H1 (cell line): ENCODE results near the gene TMEM135. TPM values are rescaled to one million over a fixed set of nuclear protein-coding genes. Genes with fewer than 3 reads are reported as not detected.

ENCODE experiments used
- CBX5 ChIP-seq: fragments of 300-800, 300-1000 bp; sonication (generic); IDR thresholded peaks from 2 replicates; pipeline ENCODE4 v1.7.1; 2016; ENCODE audit warnings: antibody characterized with exemption, low read length, low read depth
- CREB1 ChIP-seq: IDR thresholded peaks from 2 replicates; pipeline ENCODE4 v1.6.1; 2012; ENCODE audit warnings: inconsistent platforms
- KDM1A ChIP-seq: fragments of 200-600, 300-600 bp; sonication (generic); IDR thresholded peaks from 2 replicates; pipeline ENCODE4 v1.7.1; 2016; ENCODE audit warnings: mild to moderate bottlenecking, low read length, borderline replicate concordance
- TAF7 ChIP-seq: optimal IDR thresholded peaks from 2 replicates; pipeline ENCODE3; 2011; ENCODE audit warnings: low read depth, mild to moderate bottlenecking, inconsistent platforms, low read length, moderate library complexity, borderline replicate concordance
- YY1 ChIP-seq: IDR thresholded peaks from 2 replicates; pipeline ENCODE4 v1.6.1; 2011; ENCODE audit warnings: low read depth, mild to moderate bottlenecking, low read length
- polyA plus RNA-seq, 7 experiments: library from polyadenylated mRNA; depleted of rRNA in 3 of 7; stranded (reverse) in 5 of 7; unstranded in 2 of 7; fragments of >200 nt in 5 of 7; fragments of 200-250 nt in 2 of 7; gene quantifications; 1 replicate in 5 of 7; 2 replicates in 1 of 7; 4 replicates in 1 of 7; pipeline versions ENCODE4 v1.2.1 to v1.2.3, GENCODE V29; 2011 to 2013; ENCODE audit warnings: missing spikeins in 2 of 7, mixed read lengths in 2 of 7
- total RNA-seq: library from RNA; stranded (reverse); fragmentation: NEBNext Ultra II Directional; extraction: Animal tissue kit (Norgen Biotek cat#: 25700); gene quantifications from 2 replicates; pipeline ENCODE4 v1.2.1, GENCODE V29; 2021
- TF ChIP-seq, protein P1 (sequence below): IDR thresholded peaks from 2 replicates; pipeline ENCODE4 v1.6.1; 2012; ENCODE audit warnings: low read length, inconsistent platforms
- TF ChIP-seq, protein P2 (sequence below): IDR thresholded peaks from 2 replicates; pipeline ENCODE4 v1.6.1; 2011; ENCODE audit warnings: low read length, improper control_type of control experiment

TMEM135 gene
- total and polyA plus RNA-seq, 2 of the 8 experiments (the other 6 are each of a cell fraction or from before 2014, with no cell fraction given) = 9.3 to 31.3 TPM

DNA sequence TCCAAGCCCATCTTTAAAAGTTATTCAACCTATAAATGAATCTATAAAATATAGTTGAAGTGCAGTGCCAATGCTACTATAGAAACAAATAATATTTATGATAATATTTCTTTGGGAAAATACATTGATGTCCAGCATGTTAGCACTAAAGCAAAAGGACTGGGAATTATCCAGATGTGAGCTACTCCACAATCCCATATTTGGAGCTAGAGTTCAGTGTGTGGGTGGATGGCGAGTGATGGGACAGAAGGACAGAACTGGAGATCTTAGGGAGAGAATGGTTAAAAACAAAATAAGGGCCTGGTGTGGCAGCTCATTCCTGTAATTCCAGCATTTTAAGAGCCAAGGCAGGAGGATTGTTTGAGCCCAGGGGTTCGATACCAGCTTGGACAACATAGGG is 216.8 kb downstream of the TMEM135 start (continued):
- TF ChIP-seq, protein P1, sequence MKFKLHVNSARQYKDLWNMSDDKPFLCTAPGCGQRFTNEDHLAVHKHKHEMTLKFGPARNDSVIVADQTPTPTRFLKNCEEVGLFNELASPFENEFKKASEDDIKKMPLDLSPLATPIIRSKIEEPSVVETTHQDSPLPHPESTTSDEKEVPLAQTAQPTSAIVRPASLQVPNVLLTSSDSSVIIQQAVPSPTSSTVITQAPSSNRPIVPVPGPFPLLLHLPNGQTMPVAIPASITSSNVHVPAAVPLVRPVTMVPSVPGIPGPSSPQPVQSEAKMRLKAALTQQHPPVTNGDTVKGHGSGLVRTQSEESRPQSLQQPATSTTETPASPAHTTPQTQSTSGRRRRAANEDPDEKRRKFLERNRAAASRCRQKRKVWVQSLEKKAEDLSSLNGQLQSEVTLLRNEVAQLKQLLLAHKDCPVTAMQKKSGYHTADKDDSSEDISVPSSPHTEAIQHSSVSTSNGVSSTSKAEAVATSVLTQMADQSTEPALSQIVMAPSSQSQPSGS = no peak
- TF ChIP-seq CBX5 (no peak), CREB1 (no peak), YY1 (no peak), KDM1A (no peak), TAF7 (no peak)
- TF ChIP-seq, protein P2, sequence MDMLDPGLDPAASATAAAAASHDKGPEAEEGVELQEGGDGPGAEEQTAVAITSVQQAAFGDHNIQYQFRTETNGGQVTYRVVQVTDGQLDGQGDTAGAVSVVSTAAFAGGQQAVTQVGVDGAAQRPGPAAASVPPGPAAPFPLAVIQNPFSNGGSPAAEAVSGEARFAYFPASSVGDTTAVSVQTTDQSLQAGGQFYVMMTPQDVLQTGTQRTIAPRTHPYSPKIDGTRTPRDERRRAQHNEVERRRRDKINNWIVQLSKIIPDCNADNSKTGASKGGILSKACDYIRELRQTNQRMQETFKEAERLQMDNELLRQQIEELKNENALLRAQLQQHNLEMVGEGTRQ = no peak
